HepG2 (cell line): ENCODE results near the gene MOV10L1. TPM values are rescaled to one million over a fixed set of nuclear protein-coding genes. Genes with fewer than 3 reads are reported as not detected.

Source experiments
- ATAC-seq: fragments of 200-7000 bp; cut with Tn5 transposase; 3 replicates; pipeline ENCODE4 v1.9.1; 2020; ENCODE audit warnings: mild to moderate bottlenecking, moderate library complexity
- BruUV-seq: library from RNA; stranded (reverse); fragments of 400-500 nt; replicated peaks from 2 replicates; lab custom pipeline; 2021; lab: Mats Ljungman, UMichigan
- CTCF ChIA-PET: fragments of 300-600 bp; formaldehyde crosslinking; extraction: SDS; loops from one replicate; lab custom pipeline; 2021; ENCODE audit warnings: low total read pairs, inconsistent platforms, low intra/inter-chr PET ratio; lab: Yijun Ruan, JAX
- POLR2A ChIA-PET: fragments of 350-600 bp; sonication (Branson Sonifier 250); formaldehyde crosslinking; loops from one replicate; lab custom pipeline; 2020; ENCODE audit warnings: antibody characterized with exemption, inconsistent platforms; lab: Yijun Ruan, JAX
- DNase-seq: peaks from one replicate; pipeline ENCODE4 v3.0.0-alpha.2; 2015; ENCODE audit warnings: low spot score
- FAIRE-seq: peaks from 3 replicates; lab custom pipeline; 2011; peaks lifted over from hg19 to GRCh38; lab: Jason Lieb, UNC
- H2AFZ ChIP-seq: one replicate; pipeline ENCODE4 v1.6.1; 2011; ENCODE audit warnings: low read length, inconsistent platforms
- H3K27ac ChIP-seq: fragments of 300-600 bp; 3 replicates; pipeline ENCODE4 v1.8.0; 2011; ENCODE audit warnings: mixed run types, mild to moderate bottlenecking, mixed read lengths, low read length, inconsistent platforms; ENCODE audit not compliant: insufficient read depth; ENCODE audit errors: extremely low read length
- H3K27me3 ChIP-seq, 2 experiments: fragments of 200-600 bp in 1 of 2; 2 replicates in 1 of 2; 3 replicates in 1 of 2; pipeline versions ENCODE4 v1.6.0 to v1.8.0; 2011; ENCODE audit warnings: low read length in 2 of 2, mild to moderate bottlenecking in 2 of 2, moderate library complexity in 2 of 2, inconsistent platforms in 1 of 2; ENCODE audit not compliant: insufficient read depth in 2 of 2, control insufficient read depth in 1 of 2
- H3K36me3 ChIP-seq, 2 experiments: fragments of 200-600 bp in 1 of 2; replicated peaks in 1 of 2; 2 replicates in 1 of 2; 3 replicates in 1 of 2; pipeline versions ENCODE4 v1.5.1 to v1.8.0; 2011; ENCODE audit warnings: low read length in 2 of 2, inconsistent platforms in 1 of 2; ENCODE audit not compliant: insufficient read depth in 2 of 2, control insufficient read depth in 1 of 2
- H3K4me1 ChIP-seq: 2 replicates; pipeline ENCODE4 v1.5.1; 2012; ENCODE audit warnings: low read length, inconsistent platforms; ENCODE audit not compliant: insufficient read depth
- H3K4me2 ChIP-seq: 2 replicates; pipeline ENCODE4 v1.6.0; 2011; ENCODE audit warnings: low read depth, low read length, inconsistent platforms
- H3K4me3 ChIP-seq, 3 experiments: fragments of 200-600 bp in 1 of 3; sonication (generic), shearing (Covaris generic) in 1 of 3; replicated peaks in 1 of 3; 2 replicates each; pipeline ENCODE4 v1.5.1; 2011 to 2016; ENCODE audit warnings: low read length in 3 of 3, inconsistent platforms in 2 of 3, low read depth in 2 of 3, mild to moderate bottlenecking in 2 of 3, control low read depth in 1 of 3, mixed read lengths in 1 of 3; ENCODE audit not compliant: insufficient read depth in 1 of 3
- H3K79me2 ChIP-seq: one replicate; pipeline ENCODE4 v1.6.1; 2011; ENCODE audit warnings: low read length, inconsistent platforms; ENCODE audit not compliant: insufficient read depth
- H3K9ac ChIP-seq: 2 replicates; pipeline ENCODE4 v1.6.0; 2011; ENCODE audit warnings: mild to moderate bottlenecking, low read depth, low read length, inconsistent platforms; ENCODE audit not compliant: insufficient read depth
- H3K9me3 ChIP-seq: 2 replicates; pipeline ENCODE4 v1.5.1; 2012; ENCODE audit warnings: mild to moderate bottlenecking, low read length
- H4K20me1 ChIP-seq: 2 replicates; pipeline ENCODE4 v1.6.0; 2011; ENCODE audit warnings: inconsistent platforms, mild to moderate bottlenecking, low read length, moderate library complexity; ENCODE audit not compliant: insufficient read depth
- CHCHD3 ChIP-seq: sonication (generic); formaldehyde crosslinking; IDR thresholded peaks from 2 replicates; pipeline ENCODE4 v1.8.0; 2022; ENCODE audit warnings: mild to moderate bottlenecking, missing genetic modification reagents, moderate library complexity
- JARID2 ChIP-seq: sonication (generic); formaldehyde crosslinking; IDR thresholded peaks from 2 replicates; pipeline ENCODE4 v1.8.1; 2023; ENCODE audit warnings: missing genetic modification reagents, inconsistent platforms; ENCODE audit not compliant: insufficient replicate concordance
- MBD4 ChIP-seq: IDR thresholded peaks from 2 replicates; pipeline ENCODE4 v1.6.1; 2012; ENCODE audit warnings: low read length, inconsistent platforms, borderline replicate concordance
- PAF1 ChIP-seq: IDR thresholded peaks from 2 replicates; pipeline ENCODE4 v1.6.1; 2016; ENCODE audit warnings: missing genetic modification reagents, missing compliant biosample characterization
- RNF2 ChIP-seq: fragments of 450-650 bp; conservative IDR thresholded peaks from 2 replicates; pipeline ENCODE4 v1.6.1; 2016; ENCODE audit warnings: low read depth
- SSRP1 ChIP-seq: IDR thresholded peaks from 2 replicates; pipeline ENCODE4 v1.6.1; 2016; ENCODE audit warnings: control low read depth
- ZFP91 ChIP-seq: sonication (generic); formaldehyde crosslinking; IDR thresholded peaks from 2 replicates; pipeline ENCODE4 v1.9.0; 2022; ENCODE audit warnings: missing genetic modification reagents, mild to moderate bottlenecking, borderline replicate concordance
- ZMAT5 ChIP-seq: sonication (generic); formaldehyde crosslinking; IDR thresholded peaks from 2 replicates; pipeline ENCODE4 v1.5.0; 2020; ENCODE audit warnings: mild to moderate bottlenecking, low read depth, missing genetic modification reagents, borderline replicate concordance
- ZNF274 ChIP-seq: sonication (generic); formaldehyde crosslinking; IDR thresholded peaks from 2 replicates; pipeline ENCODE4 v1.5.1; 2020; ENCODE audit warnings: mild to moderate bottlenecking, missing genetic modification reagents
- ZNF772 ChIP-seq: sonication (generic); formaldehyde crosslinking; IDR thresholded peaks from 2 replicates; pipeline ENCODE4 v1.5.0; 2020; ENCODE audit warnings: mild to moderate bottlenecking, missing genetic modification reagents
- WGBS: methylation state at CpG from one replicate; pipeline ENCODE4 v1.1.6; 2017; ENCODE audit warnings: low lambda C conversion rate; 5-methylcytosine and 5-hydroxymethylcytosine counted together
- in situ Hi-C: cut with HindIII; loops from 2 replicates; pipeline ENCODE4 v1.10.0; 2017; ENCODE audit warnings: low pct_unique_long_range_greater_than_20kb; ENCODE audit not compliant: extremely low pct_ligation_motif_present
- intact Hi-C: fragments of 100-400 bp; cut with micrococcal nuclease; formaldehyde crosslinking; loops from one replicate; pipeline ENCODE4 v1.10.0; 2022; ENCODE audit not compliant: unreplicated experiment
- polyA plus RNA-seq, 8 experiments: library from polyadenylated mRNA; depleted of rRNA in 3 of 8; stranded (reverse) in 7 of 8; unstranded in 1 of 8; fragments of >200 nt; fragmentation: Illumina TruSeq in 4 of 8; extraction: Trizol in 4 of 8; gene quantifications; 2 replicates each; pipeline versions ENCODE4 v1.2.1 to v1.2.3, GENCODE V29; 2011 to 2016; ENCODE audit warnings: low read depth in 4 of 8, missing spikeins in 1 of 8, mixed read lengths in 1 of 8; ENCODE audit not compliant: insufficient read depth in 1 of 8
- total RNA-seq, 5 experiments: library from RNA; depleted of rRNA; stranded (reverse); fragments of >200 nt; fragmentation: Illumina TruSeq; extraction: Trizol; gene quantifications; 2 replicates each; pipeline ENCODE4 v1.2.3, GENCODE V29; 2016; ENCODE audit warnings: low read depth in 1 of 5

MOV10L1 gene
- total and polyA plus RNA-seq, 2 of the 13 experiments (the other 11 are each of a cell fraction or from before 2014, with no cell fraction given) = 0.11 to 0.12 TPM

GRCh38 chr22:50064453-50064852 lies 25.4 kb upstream of the MOV10L1 start:
- Histone ChIP-seq H3K4me3 (no peak overlapping the region), H3K4me2 (no peak overlapping the region), H3K9me3 (no peaks in the 10 kb centered on the region), H3K36me3 (no peaks in the 10 kb centered on the region), H3K79me2 (no peaks in the 10 kb centered on the region), H3K9ac (no peak overlapping the region), H2AFZ (no peak overlapping the region), H3K27ac (no peak overlapping the region), H3K4me1 (no peaks in the 10 kb centered on the region), H4K20me1 (no peaks in the 10 kb centered on the region), H3K27me3 (peaks cover 4 to 37% of the 10 kb centered on the region in 2 experiments)
- FAIRE-seq = no peak
- intact Hi-C loops = no loop called here
- WGBS = 76% methylated on average over 18 of the region's 18 CpGs
- ChIA-PET CTCF (no interaction called here), POLR2A (no interaction called here)
- no peak for ATAC-seq
- in situ Hi-C loops = no loop called here
- DNase-seq = no peak
- no TSS peak for BruUV-seq
- TF ChIP-seq ZNF274 (CRISPR knock-in tag) (no peak), JARID2 (CRISPR knock-in tag) (no peak), MBD4 (no peak), CHCHD3 (CRISPR knock-in tag) (no peak), ZMAT5 (CRISPR knock-in tag) (no peak), RNF2 (no peak), SSRP1 (CRISPR knock-in tag) (no peak), ZFP91 (CRISPR knock-in tag) (no peak), ZNF772 (CRISPR knock-in tag) (no peak), PAF1 (CRISPR knock-in tag) (no peak)
